PC-9 (cell line): ENCODE data around the gene TRABD2B. TPM values are rescaled to one million over a fixed set of nuclear protein-coding genes. Genes with fewer than 3 reads are reported as not detected.

ENCODE experiments used
- BruUV-seq: library from RNA; stranded (reverse); fragments of 400-500 nt; replicated peaks from 2 replicates; lab custom pipeline; 2021; lab: Mats Ljungman, UMichigan
- CTCF ChIA-PET: fragments of 300-600 bp; sonication (Branson Sonifier 250); formaldehyde crosslinking; loops from one replicate; lab custom pipeline; 2022; ENCODE audit warnings: antibody characterized with exemption; lab: Charles Lee
- POLR2A ChIA-PET: fragments of 300-600 bp; sonication (Branson Sonifier 250); formaldehyde crosslinking; loops from one replicate; lab custom pipeline; 2022; ENCODE audit warnings: antibody characterized with exemption; ENCODE audit not compliant: unreplicated experiment; lab: Charles Lee
- DNase-seq, 2 experiments: peaks; one replicate each; pipeline versions ENCODE4 v3.0.0 to v3.0.0-alpha.2; 2015 to 2022; ENCODE audit warnings: mixed read lengths in 1 of 2
- H2AFZ ChIP-seq: fragments of 200-600 bp; sonication (generic); 2 replicates; pipeline ENCODE4 v1.8.1; 2017; ENCODE audit warnings: antibody characterized with exemption
- H3F3A ChIP-seq: fragments of 200-600 bp; sonication (generic); 2 replicates; pipeline ENCODE4 v1.8.1; 2017; ENCODE audit warnings: antibody characterized with exemption, mild to moderate bottlenecking, low read depth; ENCODE audit not compliant: insufficient read depth
- H3K27ac ChIP-seq: fragments of 200-600 bp; sonication (generic); 2 replicates; pipeline ENCODE4 v1.6.1; 2016; ENCODE audit warnings: mixed run types
- H3K27me3 ChIP-seq: fragments of 200-600 bp; sonication (generic); 2 replicates; pipeline ENCODE4 v1.6.1; 2016; ENCODE audit warnings: low read depth, mixed run types; ENCODE audit not compliant: insufficient read depth
- H3K36me3 ChIP-seq: fragments of 200-600 bp; sonication (generic); 2 replicates; pipeline ENCODE4 v1.6.1; 2016; ENCODE audit warnings: low read depth, mixed run types
- H3K4me1 ChIP-seq: fragments of 200-600 bp; sonication (generic); replicated peaks from 2 replicates; pipeline ENCODE4 v1.6.1; 2016; ENCODE audit warnings: mixed run types; ENCODE audit not compliant: insufficient read depth
- H3K4me2 ChIP-seq: fragments of 200-600 bp; sonication (generic); 2 replicates; pipeline ENCODE4 v1.6.1; 2017; ENCODE audit warnings: mixed run types
- H3K4me3 ChIP-seq: fragments of 200-600 bp; sonication (generic); 2 replicates; pipeline ENCODE4 v1.6.1; 2016; ENCODE audit warnings: mixed run types
- H3K79me2 ChIP-seq: fragments of 200-600 bp; sonication (generic); 2 replicates; pipeline ENCODE4 v1.6.1; 2017; ENCODE audit warnings: low read depth, mixed run types
- H3K9me2 ChIP-seq: fragments of 200-600 bp; sonication (generic); 2 replicates; pipeline ENCODE4 v1.8.1; 2017; ENCODE audit warnings: mild to moderate bottlenecking; ENCODE audit not compliant: insufficient read depth
- H3K9me3 ChIP-seq: fragments of 200-600 bp; sonication (generic); 2 replicates; pipeline ENCODE4 v1.8.1; 2016; ENCODE audit warnings: low read depth; ENCODE audit not compliant: insufficient read depth
- H4K20me1 ChIP-seq: fragments of 200-600 bp; sonication (generic); 2 replicates; pipeline ENCODE4 v1.8.1; 2017; ENCODE audit not compliant: insufficient read depth
- EZH2 ChIP-seq: fragments of 200-600 bp; sonication (generic); IDR thresholded peaks from 2 replicates; pipeline ENCODE4 v1.8.0; 2017; ENCODE audit warnings: antibody characterized with exemption, low read depth
- intact Hi-C: fragments of 100-400 bp; cut with micrococcal nuclease; formaldehyde crosslinking; loops from one replicate; pipeline ENCODE4 v1.10.0; 2022; ENCODE audit not compliant: unreplicated experiment
- total RNA-seq: library from RNA; stranded (reverse); gene quantifications from 2 replicates; pipeline ENCODE4 v1.2.3, GENCODE V29; 2021
- TF ChIP-seq, protein P1 (sequence below): fragments of 200-600 bp; sonication (generic); conservative IDR thresholded peaks from 2 replicates; pipeline ENCODE4 v1.6.1; 2017; ENCODE audit warnings: mixed run types, antibody characterized with exemption, mild to moderate bottlenecking, moderate library complexity

Gene TRABD2B
- total RNA-seq, 1 experiment from 2014 or later, result not detected

DNA sequence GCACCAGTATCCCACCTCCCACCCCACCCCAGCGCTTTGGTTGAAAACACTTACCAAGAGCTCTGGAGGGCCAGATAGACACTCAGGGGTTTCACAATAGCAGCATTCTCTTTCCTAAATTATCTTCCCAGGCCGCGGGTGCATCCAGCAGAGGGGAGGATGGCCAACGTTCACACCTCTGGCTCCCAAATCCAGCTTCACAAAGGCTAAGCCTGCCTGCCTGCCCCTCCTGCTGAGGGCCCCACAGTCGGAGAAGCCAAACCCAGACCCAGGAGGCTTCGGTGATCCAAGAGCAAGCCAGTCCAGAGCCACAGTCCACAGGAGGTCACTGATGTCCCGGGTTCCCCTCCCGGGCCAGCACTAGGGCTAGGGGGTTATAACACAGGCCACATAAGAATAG is 231.9 kb downstream of the TRABD2B start:
- ChIA-PET CTCF (no interaction called here), POLR2A (no interaction called here)
- Histone ChIP-seq H3F3A (no peaks in the 10 kb centered on the region), H3K9me3 (no peaks in the 10 kb centered on the region), H3K27me3 (peaks cover 10% of the 10 kb centered on the region; the same call in 1 of the 2 replicates), H3K4me3 (no peak overlapping the region), H3K4me1 (no peaks in the 10 kb centered on the region), H3K9me2 (no peaks in the 10 kb centered on the region), H3K27ac (no peak overlapping the region), H3K36me3 (no peaks in the 10 kb centered on the region), H3K79me2 (no peaks in the 10 kb centered on the region), H3K4me2 (no peak overlapping the region), H2AFZ (no peak overlapping the region), H4K20me1 (no peaks in the 10 kb centered on the region)
- BruUV-seq, result no TSS peak
- TF ChIP-seq, protein P1, sequence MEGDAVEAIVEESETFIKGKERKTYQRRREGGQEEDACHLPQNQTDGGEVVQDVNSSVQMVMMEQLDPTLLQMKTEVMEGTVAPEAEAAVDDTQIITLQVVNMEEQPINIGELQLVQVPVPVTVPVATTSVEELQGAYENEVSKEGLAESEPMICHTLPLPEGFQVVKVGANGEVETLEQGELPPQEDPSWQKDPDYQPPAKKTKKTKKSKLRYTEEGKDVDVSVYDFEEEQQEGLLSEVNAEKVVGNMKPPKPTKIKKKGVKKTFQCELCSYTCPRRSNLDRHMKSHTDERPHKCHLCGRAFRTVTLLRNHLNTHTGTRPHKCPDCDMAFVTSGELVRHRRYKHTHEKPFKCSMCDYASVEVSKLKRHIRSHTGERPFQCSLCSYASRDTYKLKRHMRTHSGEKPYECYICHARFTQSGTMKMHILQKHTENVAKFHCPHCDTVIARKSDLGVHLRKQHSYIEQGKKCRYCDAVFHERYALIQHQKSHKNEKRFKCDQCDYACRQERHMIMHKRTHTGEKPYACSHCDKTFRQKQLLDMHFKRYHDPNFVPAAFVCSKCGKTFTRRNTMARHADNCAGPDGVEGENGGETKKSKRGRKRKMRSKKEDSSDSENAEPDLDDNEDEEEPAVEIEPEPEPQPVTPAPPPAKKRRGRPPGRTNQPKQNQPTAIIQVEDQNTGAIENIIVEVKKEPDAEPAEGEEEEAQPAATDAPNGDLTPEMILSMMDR, result no peak
- no peak for TF ChIP-seq EZH2
- intact Hi-C loops, result no loop called here
- DNase-seq, result no peak

- Histone ChIP-seq H3K9me2 (no peaks in the 10 kb centered on the region), H3K36me3 (no peaks in the 10 kb centered on the region), H3K4me3 (no peak overlapping the region), H3K4me2 (no peak overlapping the region), H3K27ac (no peak overlapping the region), H3K79me2 (no peaks in the 10 kb centered on the region), H3K27me3 (peaks cover 10% of the 10 kb centered on the region; the same call in 1 of the 2 replicates), H3K4me1 (no peaks in the 10 kb centered on the region), H3K9me3 (no peaks in the 10 kb centered on the region), H2AFZ (no peak overlapping the region), H4K20me1 (no peaks in the 10 kb centered on the region), H3F3A (no peaks in the 10 kb centered on the region)
- ChIA-PET POLR2A (no interaction called here), CTCF (no interaction called here)
- intact Hi-C loops, result no loop called here
- no TSS peak for BruUV-seq
- no peak for DNase-seq
- no peak for TF ChIP-seq EZH2
- TF ChIP-seq, protein P1, result no peak
Observed at GRCh38 chr1:47764461-47765046, 232.6 kb downstream of the TRABD2B start.

GRCh38 chr1:47763591-47764171 is 233.5 kb downstream of the TRABD2B start:
- Histone ChIP-seq H3K79me2 (no peaks in the 10 kb centered on the region), H4K20me1 (no peaks in the 10 kb centered on the region), H3F3A (no peaks in the 10 kb centered on the region), H3K9me3 (no peaks in the 10 kb centered on the region), H2AFZ (no peak overlapping the region), H3K4me1 (no peaks in the 10 kb centered on the region), H3K27ac (no peak overlapping the region), H3K36me3 (no peaks in the 10 kb centered on the region), H3K27me3 (peaks cover 10% of the 10 kb centered on the region; the same call in 1 of the 2 replicates), H3K4me3 (no peak overlapping the region), H3K9me2 (no peaks in the 10 kb centered on the region), H3K4me2 (no peak overlapping the region)
- CTCF ChIA-PET, result no interaction called here
- BruUV-seq, result no TSS peak
- intact Hi-C loops, result no loop called here
- no peak for TF ChIP-seq EZH2
- DNase-seq, result no peak
- POLR2A ChIA-PET, result no interaction called here
